NCI-H1092 treated with DMSO at 0.1 percent for 48 hours (cell line): ENCODE results near the gene PHB1.
"Not testable (repeated sequence)": the region's sequence is repeated elsewhere in the genome, so short reads cannot be mapped to it uniquely, and the experiment has no call there.

Experiments
- DNase-seq: peaks from one replicate; lab custom pipeline; 2025; lab: John Stamatoyannopoulos, UW

PHB1 gene

GRCh38 chr17:49378311-49378710 lies 36.4 kb downstream of the PHB1 start:
- no peak for DNase-seq

GRCh38 chr17:49375544-49375943 lies 39.1 kb downstream of the PHB1 start:
- DNase-seq = no peak

GRCh38 chr17:49373115-49373514 lies 41.6 kb downstream of the PHB1 start:
- no peak for DNase-seq

- DNase-seq = no peak
Observed at GRCh38 chr17:49372425-49372824, 42.3 kb downstream of the PHB1 start.

GRCh38 chr17:49370971-49371834 lies 43.5 kb downstream of the PHB1 start:
- no peak for DNase-seq

- DNase-seq = no peak
Observed at GRCh38 chr17:49369760-49370159, 44.9 kb downstream of the PHB1 start.

GRCh38 chr17:49369089-49369488 lies 45.6 kb downstream of the PHB1 start:
- no peak for DNase-seq

GRCh38 chr17:49365667-49366066 lies 49.0 kb downstream of the PHB1 start:
- DNase-seq = peak; percentile 8

- DNase-seq = not testable (repeated sequence)
Observed at GRCh38 chr17:49365126-49365525, 49.6 kb downstream of the PHB1 start.

- DNase-seq = no peak
Observed at GRCh38 chr17:49364119-49364518, 50.6 kb downstream of the PHB1 start.

- no peak for DNase-seq
Observed at GRCh38 chr17:49363251-49363650, 51.4 kb downstream of the PHB1 start.

- no peak for DNase-seq
Observed at GRCh38 chr17:49362723-49363117, 52.0 kb downstream of the PHB1 start.

GRCh38 chr17:49361902-49362722 lies 52.6 kb downstream of the PHB1 start, which contains the start of gene ZNF652:
TSS of gene ZNF652 (minus strand) at chr17:49362250. CDS start at chr17:49317725, 44,525 bp downstream.
- DNase-seq = peak; percentile 92

GRCh38 chr17:49361129-49361901 lies 53.4 kb downstream of the PHB1 start:
- peak; percentile 46 for DNase-seq

GRCh38 chr17:49360796-49361128 lies 53.9 kb downstream of the PHB1 start:
- DNase-seq = no peak

GRCh38 chr17:49359990-49360795 lies 54.5 kb downstream of the PHB1 start:
- DNase-seq = no peak

GRCh38 chr17:49358641-49359247 lies 55.9 kb downstream of the PHB1 start:
- DNase-seq = no peak

GRCh38 chr17:49357516-49357915 lies 57.2 kb downstream of the PHB1 start:
- no peak for DNase-seq

GRCh38 chr17:49356320-49356719 lies 58.4 kb downstream of the PHB1 start:
- no peak for DNase-seq
